Measurements from ENCODE around the gene ANKRD63. TPM values are rescaled to one million over a fixed set of nuclear protein-coding genes. Genes with fewer than 3 reads are reported as not detected.

Gene ANKRD63
- total RNA-seq, 3 donors from 2014 or later: not detected

GRCh38 chr15:40233727-40234577 is 48.9 kb downstream of the ANKRD63 start:
- DNase-seq (no peak), ATAC-seq (no peak)
- peaks cover 4% of the 10 kb centered on the region for H3K4me1 Mint-ChIP-seq (ENCODE audit: low read depth)
- H3K27me3 Mint-ChIP-seq (ENCODE audit: low read depth): peaks cover 10% of the 10 kb centered on the region
- no peak overlapping the region for H3K4me3 Mint-ChIP-seq
- no peaks in the 10 kb centered on the region for H3K9me3 Mint-ChIP-seq
- no peaks in the 10 kb centered on the region for H3K36me3 Mint-ChIP-seq (ENCODE audit: insufficient read depth)

- ATAC-seq: no peak
- Mint-ChIP-seq H3K4me3 (no peak overlapping the region), H3K9me3 (no peaks in the 10 kb centered on the region), H3K27me3 (ENCODE audit: low read depth) (peaks cover under 1% of the 10 kb centered on the region), H3K4me1 (ENCODE audit: low read depth) (no peaks in the 10 kb centered on the region), H3K36me3 (ENCODE audit: insufficient read depth) (no peaks in the 10 kb centered on the region)
- no peak for DNase-seq
Observed at GRCh38 chr15:40232625-40233070, 50.2 kb downstream of the ANKRD63 start.

Other genes with a start within 250 kb of the ANKRD63 start
- 100 to 1,000 TPM; 186 to 222 (median 214) TPM for gene SRP14, start 243.9 kb downstream of the ANKRD63 start, total RNA-seq
- gene BMF, start 174.2 kb downstream of the ANKRD63 start, total RNA-seq: 1 to 10 TPM; 3.1 to 7.1 (median 6.6) TPM
- gene BUB1B, start 122.0 kb downstream of the ANKRD63 start, total RNA-seq: 10 to 100 TPM; 12.1 to 17.4 (median 15.6) TPM
- gene PAK6, start 44.0 kb downstream of the ANKRD63 start, total RNA-seq: under 1 TPM; 0.28 to 0.84 (median 0.76) TPM
- gene PLCB2, start 24.9 kb upstream of the ANKRD63 start, total RNA-seq: 10 to 100 TPM; 41.7 to 50.3 (median 48.6) TPM
- 10 to 100 TPM; 11.4 to 13.3 (median 13.3) TPM for gene INAFM2, start 40.6 kb upstream of the ANKRD63 start, total RNA-seq
- gene CCDC9B, start 57.9 kb upstream of the ANKRD63 start, total RNA-seq: under 1 TPM; 0.13 to 0.30 (median 0.25) TPM
- gene PHGR1, start 68.0 kb upstream of the ANKRD63 start, total RNA-seq: under 1 TPM in 1 of 3 donors, not detected in 2; 0.54 TPM
- under 1 TPM; 0.03 to 0.26 (median 0.08) TPM for gene DISP2, start 75.2 kb upstream of the ANKRD63 start, total RNA-seq
- 10 to 100 TPM; 22.6 to 37.0 (median 29.1) TPM for gene KNSTRN, start 99.7 kb upstream of the ANKRD63 start, total RNA-seq
- 10 to 100 TPM; 65.2 to 71.4 (median 68.7) TPM for gene IVD, start 122.7 kb upstream of the ANKRD63 start, total RNA-seq
- 10 to 100 TPM; 28.0 to 31.6 (median 31.5) TPM for gene BAHD1, start 157.9 kb upstream of the ANKRD63 start, total RNA-seq
- 1 to 10 TPM; 6.2 to 7.1 (median 7.0) TPM for gene CHST14, start 187.9 kb upstream of the ANKRD63 start, total RNA-seq